ENCODE data around the gene CEP43.
A peak's percentile ranks its signal among the peaks of the same experiment; 100 is the strongest.

CEP43 gene

DNA sequence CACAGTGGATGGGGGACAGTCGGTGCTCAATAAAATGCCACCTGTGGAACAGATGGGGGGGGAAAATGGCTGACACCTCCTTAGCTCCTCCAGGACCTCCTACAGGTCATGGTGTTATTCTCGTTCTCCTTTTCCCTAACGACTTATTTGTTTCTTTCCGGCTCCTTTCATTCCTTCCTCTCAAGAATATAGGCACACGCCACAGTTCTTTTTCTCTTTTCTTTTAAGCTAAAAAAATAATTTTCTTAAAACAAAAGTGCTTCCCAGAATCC, 41.5 kb upstream of the CEP43 start:
- H3K9me3 Mint-ChIP-seq = no peaks in the 10 kb centered on the region
- H3K4me3 Mint-ChIP-seq = peak overlapping the region; percentile 93
- peak overlapping the region; percentile 100 for H3K27ac Mint-ChIP-seq
- no peaks in the 10 kb centered on the region for H3K27me3 Mint-ChIP-seq
- peaks cover 63% of the 10 kb centered on the region for H3K4me1 Mint-ChIP-seq
- peaks cover 1% of the 10 kb centered on the region for H3K36me3 Mint-ChIP-seq

DNA sequence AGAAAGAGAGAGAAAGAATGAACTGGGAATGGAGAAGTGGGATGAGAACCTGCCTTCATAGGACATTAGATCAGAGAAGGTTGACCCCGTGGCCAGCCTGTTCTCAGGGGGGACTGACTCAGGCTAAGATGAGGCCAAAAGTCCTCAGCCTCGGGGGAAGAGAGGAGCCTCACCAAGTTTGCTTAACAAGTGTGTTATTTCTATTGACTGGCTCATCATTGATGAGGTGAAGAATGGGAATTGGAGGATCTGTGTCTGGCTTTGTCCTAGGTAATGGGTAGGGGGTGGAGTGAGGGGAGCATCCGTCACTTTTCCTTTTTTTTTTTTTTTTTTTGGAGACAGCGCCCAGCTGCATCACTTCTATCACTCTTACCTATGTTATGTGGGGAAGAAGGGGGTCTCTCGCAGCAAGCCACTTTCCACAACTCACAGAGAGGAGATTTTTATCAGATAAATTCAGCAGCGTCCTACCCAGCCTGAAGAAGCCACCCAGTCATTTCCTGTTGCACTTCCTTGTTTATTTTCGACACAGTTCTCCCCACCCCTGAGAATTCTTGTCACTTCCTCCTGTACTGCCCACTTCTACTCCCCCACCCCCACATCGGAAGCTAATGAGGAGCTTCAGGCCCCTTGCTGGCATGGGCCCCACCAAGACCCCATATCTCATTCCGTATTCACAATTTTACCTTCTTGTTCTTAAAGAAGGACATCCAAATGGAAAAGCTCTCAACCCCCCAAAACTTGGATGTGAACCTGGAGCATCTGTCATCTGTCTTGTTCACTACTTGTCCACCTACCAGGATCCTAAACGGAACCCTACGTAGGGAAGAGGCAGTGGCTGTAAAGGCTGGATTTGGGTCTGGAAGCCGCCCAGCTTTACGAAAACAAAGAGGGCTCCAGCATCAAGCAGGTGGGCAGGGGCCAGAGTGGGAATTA, 40.0 kb upstream of the CEP43 start:
- peak overlapping the region; percentile 100 for H3K27ac Mint-ChIP-seq
- H3K36me3 Mint-ChIP-seq = no peaks in the 10 kb centered on the region
- peak overlapping the region; percentile 93 for H3K4me3 Mint-ChIP-seq
- H3K4me1 Mint-ChIP-seq = peaks cover 49% of the 10 kb centered on the region
- no peaks in the 10 kb centered on the region for H3K27me3 Mint-ChIP-seq
- H3K9me3 Mint-ChIP-seq = peaks cover 5% of the 10 kb centered on the region

DNA sequence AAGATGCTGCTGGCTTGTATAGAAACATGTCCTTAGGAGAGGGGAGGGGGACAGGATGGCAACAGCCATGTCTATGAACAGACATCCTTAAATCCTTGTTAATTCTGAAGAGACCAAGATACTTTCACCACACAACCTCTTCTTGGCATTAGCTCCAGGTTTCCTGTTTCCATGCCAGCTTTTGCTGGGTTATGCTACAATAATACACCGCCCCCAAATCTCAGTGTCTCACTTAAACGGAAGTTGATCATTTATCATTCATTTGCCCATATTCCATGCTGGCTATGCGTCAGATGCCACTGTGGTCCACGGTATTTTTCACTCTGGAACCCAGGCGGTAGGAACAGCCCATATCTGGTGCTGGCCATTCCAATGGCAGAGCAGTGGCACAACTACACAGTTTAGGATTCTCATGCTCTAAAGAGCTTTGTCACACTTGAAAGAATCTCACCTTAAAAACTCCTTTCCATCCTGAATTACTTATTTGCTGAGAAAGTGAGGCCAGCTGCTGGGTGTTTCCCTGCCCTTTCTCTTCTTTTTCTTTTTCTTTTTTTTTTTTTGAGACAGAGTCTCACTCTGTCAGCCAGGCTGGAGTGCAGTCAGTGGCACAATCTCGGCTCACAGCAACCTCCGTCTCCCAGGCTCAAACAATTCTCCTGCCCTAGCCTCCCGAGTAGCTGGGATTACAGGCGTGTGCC, 39.1 kb upstream of the CEP43 start:
- Mint-ChIP-seq H3K36me3 (no peaks in the 10 kb centered on the region), H3K27me3 (no peaks in the 10 kb centered on the region)

DNA sequence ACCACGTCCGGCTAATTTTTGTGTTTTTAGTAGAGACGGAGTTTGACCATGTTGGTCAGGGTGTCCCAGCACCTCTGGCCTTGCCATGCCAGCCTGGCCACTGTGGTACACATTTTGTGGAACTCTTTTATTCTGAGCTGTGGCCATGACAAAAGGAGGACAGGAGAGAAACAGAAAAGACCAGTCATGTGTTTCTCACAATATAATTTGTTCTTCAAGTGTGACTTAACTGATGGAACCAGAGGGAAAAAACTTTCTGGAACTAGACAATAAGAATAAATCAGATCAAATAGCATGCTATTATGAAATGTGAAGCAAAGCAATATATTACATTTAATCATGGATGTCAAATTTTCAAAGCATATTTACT, 38.6 kb upstream of the CEP43 start:
- no peak overlapping the region for H3K4me3 Mint-ChIP-seq
- H3K4me1 Mint-ChIP-seq = peaks cover 36% of the 10 kb centered on the region
- peaks cover 6% of the 10 kb centered on the region for H3K9me3 Mint-ChIP-seq
- no peaks in the 10 kb centered on the region for H3K27me3 Mint-ChIP-seq
- peak overlapping the region; percentile 100 for H3K27ac Mint-ChIP-seq
- H3K36me3 Mint-ChIP-seq = no peaks in the 10 kb centered on the region

More for the DNA sequence above, 39.1 kb upstream of the CEP43 start:
- H3K9me3 Mint-ChIP-seq = peaks cover 6% of the 10 kb centered on the region
- H3K4me3 Mint-ChIP-seq = peak overlapping the region; percentile 93
- peaks cover 41% of the 10 kb centered on the region for H3K4me1 Mint-ChIP-seq
- peak overlapping the region; percentile 100 for H3K27ac Mint-ChIP-seq

DNA sequence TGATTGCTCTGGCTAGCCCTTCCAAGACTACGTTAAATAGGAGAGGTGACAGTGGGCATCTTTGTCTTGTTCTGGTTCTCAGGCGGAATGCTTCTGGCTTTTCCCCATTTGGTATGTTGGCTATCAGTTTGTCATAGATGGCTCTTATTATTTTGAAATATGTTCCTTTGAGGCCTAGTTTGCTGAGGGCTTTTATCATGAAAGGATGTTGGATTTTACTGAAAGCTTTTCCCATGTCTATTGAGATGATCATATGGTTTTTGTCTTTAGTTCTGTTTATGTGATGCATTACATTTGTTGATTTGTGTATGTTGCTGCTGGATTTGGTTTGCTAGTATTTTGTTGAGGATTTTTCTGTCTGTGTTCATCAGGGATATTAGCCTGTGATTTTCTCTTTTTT, 32.9 kb upstream of the CEP43 start:
- no peak overlapping the region for H3K4me3 Mint-ChIP-seq
- H3K27ac Mint-ChIP-seq = no peak overlapping the region
- H3K4me1 Mint-ChIP-seq = peaks cover 27% of the 10 kb centered on the region
- no peaks in the 10 kb centered on the region for H3K27me3 Mint-ChIP-seq
- H3K36me3 Mint-ChIP-seq = peaks cover 10% of the 10 kb centered on the region
- peaks cover 15% of the 10 kb centered on the region for H3K9me3 Mint-ChIP-seq

DNA sequence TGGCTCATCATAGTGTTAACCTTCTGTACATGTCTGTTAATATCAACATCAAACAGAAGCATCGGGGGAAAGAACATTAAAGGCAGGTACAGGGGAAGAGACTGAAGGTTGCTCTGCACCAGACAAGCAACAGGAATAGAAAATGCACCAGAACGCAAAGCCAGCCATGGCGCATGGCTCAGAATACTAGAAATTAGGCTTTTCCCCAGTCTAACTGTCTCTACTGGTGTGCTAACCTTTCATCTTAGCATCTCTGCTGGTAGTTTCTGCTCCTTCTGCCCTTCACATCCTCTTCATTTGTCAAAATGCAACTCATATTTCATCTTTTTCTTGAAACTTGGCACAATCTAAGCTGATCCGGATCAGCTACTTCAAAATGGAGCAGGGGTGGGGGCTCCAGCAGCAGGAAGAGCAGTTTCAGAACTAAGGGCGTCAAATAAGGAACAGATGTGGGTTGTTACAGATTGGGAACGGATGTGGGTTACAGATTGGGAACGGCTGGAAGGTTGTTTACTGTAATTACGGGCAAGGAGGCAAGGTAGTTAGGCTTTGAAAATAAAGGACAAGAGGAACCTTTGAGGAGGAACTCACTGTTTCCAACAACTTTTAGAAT, 29.7 kb upstream of the CEP43 start:
- Mint-ChIP-seq H3K27me3 (no peaks in the 10 kb centered on the region), H3K4me3 (peak overlapping the region; percentile 50), H3K36me3 (peaks cover 11% of the 10 kb centered on the region), H3K9me3 (peaks cover 9% of the 10 kb centered on the region), H3K27ac (peak overlapping the region; percentile 94), H3K4me1 (peaks cover 54% of the 10 kb centered on the region)

DNA sequence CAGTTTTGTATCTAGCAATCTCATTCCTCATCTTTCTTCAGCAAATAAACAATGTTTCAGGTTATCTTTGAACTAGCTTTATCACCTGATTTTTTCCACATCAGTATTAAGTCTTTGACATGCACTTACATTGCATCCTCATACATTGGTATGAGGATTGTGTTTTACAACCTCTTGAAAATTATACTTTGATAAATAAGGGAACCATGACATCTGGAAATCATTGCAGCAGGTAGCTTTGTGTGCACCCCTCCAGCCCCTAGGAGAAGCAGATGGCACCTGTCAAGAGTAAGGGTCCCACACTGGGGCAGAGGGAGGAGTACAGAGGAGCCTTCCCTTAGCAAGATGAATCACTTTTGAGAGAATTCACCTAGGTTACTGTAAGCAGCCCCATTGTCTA, 29.1 kb upstream of the CEP43 start:
- no peaks in the 10 kb centered on the region for H3K27me3 Mint-ChIP-seq
- peaks cover 54% of the 10 kb centered on the region for H3K4me1 Mint-ChIP-seq
- H3K27ac Mint-ChIP-seq = peak overlapping the region; percentile 52
- peaks cover 11% of the 10 kb centered on the region for H3K36me3 Mint-ChIP-seq
- peaks cover 9% of the 10 kb centered on the region for H3K9me3 Mint-ChIP-seq
- H3K4me3 Mint-ChIP-seq = no peak overlapping the region

DNA sequence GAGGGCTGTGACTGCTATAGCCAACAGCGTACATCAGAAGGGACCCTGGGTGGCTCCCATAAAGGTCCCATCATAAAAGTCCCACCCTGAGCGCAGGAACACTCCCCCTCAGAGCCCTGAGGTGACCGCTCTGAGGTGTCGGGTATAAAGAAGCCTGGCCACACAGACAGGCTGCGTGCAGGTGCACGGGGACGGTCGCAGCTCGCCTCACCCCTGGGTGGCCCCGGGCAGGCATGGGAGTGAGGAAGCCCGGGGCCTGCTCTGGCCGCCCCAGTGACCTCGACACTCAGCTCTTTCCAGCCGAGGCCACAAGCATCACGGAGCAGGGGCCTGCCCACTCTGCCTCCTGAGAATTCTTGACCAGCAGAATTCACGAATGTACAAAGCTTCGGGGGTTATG, 28.4 kb upstream of the CEP43 start:
- no peak overlapping the region for H3K4me3 Mint-ChIP-seq
- H3K27ac Mint-ChIP-seq = no peak overlapping the region
- no peaks in the 10 kb centered on the region for H3K27me3 Mint-ChIP-seq
- peaks cover 9% of the 10 kb centered on the region for H3K9me3 Mint-ChIP-seq
- peaks cover 11% of the 10 kb centered on the region for H3K36me3 Mint-ChIP-seq
- H3K4me1 Mint-ChIP-seq = peaks cover 54% of the 10 kb centered on the region

DNA sequence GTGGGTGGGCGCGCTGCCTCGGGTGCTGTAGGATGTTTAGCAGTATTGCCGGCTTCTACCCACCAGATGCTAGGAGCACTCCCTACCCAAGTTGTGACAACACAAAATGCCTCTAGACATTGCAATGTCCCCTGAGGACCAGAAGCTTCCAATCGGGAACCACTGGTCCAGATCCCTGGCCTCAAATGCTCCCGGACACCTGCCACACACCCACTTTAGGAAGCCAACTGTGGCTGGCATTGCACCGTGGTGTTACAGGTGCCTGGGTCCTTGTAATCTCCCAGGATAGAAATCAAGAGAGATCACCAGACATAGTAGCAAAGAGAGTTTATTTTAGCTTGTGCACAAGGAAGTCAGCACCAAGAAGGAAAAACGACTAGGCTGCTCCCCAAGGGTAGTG, 27.9 kb upstream of the CEP43 start:
- peaks cover 52% of the 10 kb centered on the region for H3K4me1 Mint-ChIP-seq
- peak overlapping the region; percentile 55 for H3K27ac Mint-ChIP-seq
- H3K9me3 Mint-ChIP-seq = peaks cover 9% of the 10 kb centered on the region
- H3K27me3 Mint-ChIP-seq = no peaks in the 10 kb centered on the region
- no peak overlapping the region for H3K4me3 Mint-ChIP-seq
- H3K36me3 Mint-ChIP-seq = peaks cover 9% of the 10 kb centered on the region

DNA sequence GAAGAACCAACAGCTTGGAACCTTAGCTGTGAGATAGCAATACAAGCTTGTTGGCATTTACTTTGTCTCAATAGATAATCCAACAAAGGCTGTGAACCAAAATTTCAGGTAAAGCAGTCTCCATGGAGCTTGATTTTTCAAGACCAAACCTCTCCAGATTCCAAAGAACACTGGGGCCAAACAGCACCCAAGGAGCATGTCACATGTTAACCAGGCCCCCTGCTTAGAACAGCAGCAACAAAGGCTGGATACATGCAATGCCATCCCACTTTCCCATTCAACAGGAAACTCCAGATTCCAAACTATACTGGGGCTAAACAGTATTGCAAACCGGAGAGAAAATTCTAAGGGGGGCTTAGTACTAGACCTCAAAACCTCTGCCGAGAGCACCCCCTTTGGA, 27.1 kb upstream of the CEP43 start:
- Mint-ChIP-seq H3K9me3 (peaks cover 6% of the 10 kb centered on the region), H3K27me3 (no peaks in the 10 kb centered on the region)

DNA sequence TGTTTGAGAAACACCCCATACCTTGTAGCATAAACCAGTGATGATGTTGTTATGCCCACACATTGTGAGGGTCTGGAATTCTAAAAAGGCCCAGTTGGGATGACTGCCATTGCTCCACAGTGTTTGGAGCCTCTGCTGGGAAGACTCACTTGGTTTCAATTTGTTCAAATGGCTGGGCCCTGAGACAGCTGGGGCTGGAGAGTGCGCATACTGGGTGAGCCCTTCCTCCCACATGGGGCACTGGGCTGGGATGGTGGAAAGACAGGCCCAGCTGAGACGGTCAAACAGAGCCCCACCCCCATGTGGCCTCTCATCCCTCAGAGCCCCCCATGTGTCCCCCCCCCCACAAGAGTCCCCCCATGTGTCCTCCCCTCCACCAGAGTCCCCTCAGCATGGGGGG, 22.6 kb upstream of the CEP43 start:
- H3K4me3 Mint-ChIP-seq = no peak overlapping the region
- no peaks in the 10 kb centered on the region for H3K9me3 Mint-ChIP-seq
- no peak overlapping the region for H3K27ac Mint-ChIP-seq
- no peaks in the 10 kb centered on the region for H3K36me3 Mint-ChIP-seq
- peaks cover 24% of the 10 kb centered on the region for H3K4me1 Mint-ChIP-seq
- H3K27me3 Mint-ChIP-seq = no peaks in the 10 kb centered on the region

More for the DNA sequence above, 27.1 kb upstream of the CEP43 start:
- H3K27ac Mint-ChIP-seq = no peak overlapping the region
- peaks cover 50% of the 10 kb centered on the region for H3K4me1 Mint-ChIP-seq
- no peak overlapping the region for H3K4me3 Mint-ChIP-seq
- H3K36me3 Mint-ChIP-seq = peaks cover 4% of the 10 kb centered on the region

DNA sequence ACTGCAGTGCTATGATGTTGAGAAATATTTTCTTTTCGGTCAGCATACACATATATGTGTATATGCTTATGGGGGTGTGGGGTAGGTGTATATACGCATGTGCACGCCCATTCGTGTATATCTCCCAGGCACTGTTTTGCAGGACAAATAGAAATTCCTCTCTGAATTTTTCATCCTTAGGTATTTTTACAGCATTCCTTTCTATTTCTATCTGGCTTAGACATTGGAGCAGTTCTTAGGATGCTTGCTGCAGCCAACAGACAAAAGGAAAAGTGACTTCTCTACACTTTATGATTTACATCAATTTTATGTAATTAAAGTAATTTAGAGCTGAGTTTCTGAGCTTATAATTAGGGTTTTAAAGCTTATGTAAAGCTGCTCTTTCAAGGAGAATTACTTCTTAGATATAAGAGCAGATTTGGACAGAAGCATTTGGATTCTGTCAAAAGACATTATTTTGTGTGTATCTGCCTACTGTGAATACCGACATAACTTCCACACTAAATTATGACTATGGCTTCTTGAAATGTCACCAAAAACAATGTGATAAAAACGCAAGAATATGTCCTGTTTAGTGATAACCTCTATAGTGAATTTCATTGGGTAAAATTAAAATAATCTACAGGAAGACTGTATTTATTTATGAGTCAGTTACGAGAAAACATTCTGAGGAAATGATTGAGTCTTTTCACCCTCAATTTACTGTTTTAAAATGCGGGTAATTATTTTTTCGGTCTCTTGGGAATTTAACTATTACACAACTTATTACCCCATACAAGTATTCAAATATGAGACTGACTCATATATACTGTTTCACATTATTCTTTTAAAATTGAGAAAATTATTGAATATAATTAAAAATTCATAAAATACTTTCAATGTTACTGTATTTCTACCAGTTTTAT, 21.3 kb upstream of the CEP43 start:
- no peaks in the 10 kb centered on the region for H3K9me3 Mint-ChIP-seq
- no peak overlapping the region for H3K27ac Mint-ChIP-seq
- peaks cover 3% of the 10 kb centered on the region for H3K36me3 Mint-ChIP-seq
- no peaks in the 10 kb centered on the region for H3K27me3 Mint-ChIP-seq
- peaks cover 11% of the 10 kb centered on the region for H3K4me1 Mint-ChIP-seq
- H3K4me3 Mint-ChIP-seq = no peak overlapping the region

DNA sequence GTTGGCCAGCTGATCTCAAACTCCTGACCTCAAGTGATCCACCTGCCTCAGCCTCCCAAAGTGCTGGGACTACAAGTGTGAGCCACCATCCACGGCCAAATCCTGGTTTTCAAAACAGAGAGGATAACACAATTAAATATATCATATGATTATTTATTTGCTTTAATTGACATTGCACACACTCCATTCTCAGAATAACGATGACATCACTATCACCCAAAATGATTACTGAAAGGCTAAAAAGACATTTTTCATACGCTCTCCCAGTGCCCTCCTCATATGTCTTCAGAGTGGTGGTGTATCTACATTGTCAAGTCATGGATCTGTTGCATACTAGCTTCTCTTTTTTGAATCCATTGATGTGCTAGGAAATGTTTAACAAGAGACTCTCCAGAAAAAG, 18.5 kb upstream of the CEP43 start:
- H3K27ac Mint-ChIP-seq = no peak overlapping the region
- no peaks in the 10 kb centered on the region for H3K27me3 Mint-ChIP-seq
- H3K36me3 Mint-ChIP-seq = peaks cover 8% of the 10 kb centered on the region

DNA sequence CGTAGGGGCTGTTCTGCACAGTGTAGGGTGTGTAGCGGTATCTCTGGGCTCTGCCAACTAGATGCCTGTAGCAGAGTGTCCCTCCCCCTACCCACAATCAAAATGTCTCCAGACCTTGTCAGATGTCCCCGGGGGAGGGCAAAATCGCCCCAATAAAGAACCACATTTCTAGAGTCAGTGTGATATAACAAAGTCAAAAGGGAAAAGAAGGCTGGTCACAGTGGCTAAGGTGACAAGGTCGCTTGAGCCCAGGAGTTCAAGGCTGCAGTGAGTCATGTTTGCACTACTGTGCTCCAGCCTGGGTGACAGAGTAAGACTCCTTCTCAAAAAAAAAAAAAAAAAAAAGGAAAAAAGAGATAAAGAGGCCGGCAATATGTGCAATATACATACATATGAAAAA, 11.7 kb upstream of the CEP43 start:
- Mint-ChIP-seq H3K4me1 (peaks cover 27% of the 10 kb centered on the region), H3K9me3 (no peaks in the 10 kb centered on the region), H3K36me3 (peaks cover 8% of the 10 kb centered on the region), H3K4me3 (no peak overlapping the region), H3K27ac (peak overlapping the region; percentile 55), H3K27me3 (no peaks in the 10 kb centered on the region)

More for the DNA sequence above, 18.5 kb upstream of the CEP43 start:
- H3K4me1 Mint-ChIP-seq = no peaks in the 10 kb centered on the region
- H3K4me3 Mint-ChIP-seq = no peak overlapping the region
- no peaks in the 10 kb centered on the region for H3K9me3 Mint-ChIP-seq

DNA sequence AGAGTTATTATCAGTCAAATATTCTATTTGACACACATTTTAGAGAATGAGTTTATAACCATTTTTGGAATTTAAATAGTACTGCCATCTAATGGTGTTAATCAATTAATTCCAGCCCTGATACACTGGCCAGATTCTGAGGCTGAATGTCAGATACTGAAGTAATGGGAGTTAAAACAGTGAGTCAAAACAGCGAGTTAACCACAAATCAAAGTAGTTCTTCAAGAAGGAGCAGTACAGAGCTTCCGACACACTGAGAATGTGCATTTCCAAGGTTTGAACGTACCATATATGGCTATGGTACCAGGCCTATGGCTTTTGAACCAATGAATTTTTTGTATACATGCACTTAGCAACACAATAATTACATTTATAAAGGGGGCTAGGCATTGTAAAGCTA, 11.3 kb upstream of the CEP43 start:
- H3K36me3 Mint-ChIP-seq = peaks cover 5% of the 10 kb centered on the region
- H3K9me3 Mint-ChIP-seq = no peaks in the 10 kb centered on the region
- H3K4me1 Mint-ChIP-seq = peaks cover 27% of the 10 kb centered on the region
- no peaks in the 10 kb centered on the region for H3K27me3 Mint-ChIP-seq
- H3K27ac Mint-ChIP-seq = no peak overlapping the region
- H3K4me3 Mint-ChIP-seq = no peak overlapping the region
